HepG2 (cell line): ENCODE data around the gene ANKRD44. TPM values are rescaled to one million over a fixed set of nuclear protein-coding genes. Genes with fewer than 3 reads are reported as not detected.

Experiments used
- ATAC-seq: fragments of 200-7000 bp; cut with Tn5 transposase; 3 replicates; pipeline ENCODE4 v1.9.1; 2020; ENCODE audit warnings: mild to moderate bottlenecking, moderate library complexity
- BruUV-seq: library from RNA; stranded (reverse); fragments of 400-500 nt; replicated peaks from 2 replicates; lab custom pipeline; 2021; lab: Mats Ljungman, UMichigan
- CTCF ChIA-PET: fragments of 300-600 bp; formaldehyde crosslinking; extraction: SDS; loops from one replicate; lab custom pipeline; 2021; ENCODE audit warnings: low total read pairs, inconsistent platforms, low intra/inter-chr PET ratio; lab: Yijun Ruan, JAX
- POLR2A ChIA-PET: fragments of 350-600 bp; sonication (Branson Sonifier 250); formaldehyde crosslinking; loops from one replicate; lab custom pipeline; 2020; ENCODE audit warnings: antibody characterized with exemption, inconsistent platforms; lab: Yijun Ruan, JAX
- DNase-seq: peaks from one replicate; pipeline ENCODE4 v3.0.0-alpha.2; 2015; ENCODE audit warnings: low spot score
- FAIRE-seq: peaks from 3 replicates; lab custom pipeline; 2011; peaks lifted over from hg19 to GRCh38; lab: Jason Lieb, UNC
- H2AFZ ChIP-seq: one replicate; pipeline ENCODE4 v1.6.1; 2011; ENCODE audit warnings: low read length, inconsistent platforms
- H3K27ac ChIP-seq: fragments of 300-600 bp; 3 replicates; pipeline ENCODE4 v1.8.0; 2011; ENCODE audit warnings: mixed run types, mild to moderate bottlenecking, mixed read lengths, low read length, inconsistent platforms; ENCODE audit not compliant: insufficient read depth; ENCODE audit errors: extremely low read length
- H3K27me3 ChIP-seq, 2 experiments: fragments of 200-600 bp in 1 of 2; 2 replicates in 1 of 2; 3 replicates in 1 of 2; pipeline versions ENCODE4 v1.6.0 to v1.8.0; 2011; ENCODE audit warnings: low read length in 2 of 2, mild to moderate bottlenecking in 2 of 2, moderate library complexity in 2 of 2, inconsistent platforms in 1 of 2; ENCODE audit not compliant: insufficient read depth in 2 of 2, control insufficient read depth in 1 of 2
- H3K36me3 ChIP-seq, 2 experiments: fragments of 200-600 bp in 1 of 2; replicated peaks in 1 of 2; 2 replicates in 1 of 2; 3 replicates in 1 of 2; pipeline versions ENCODE4 v1.5.1 to v1.8.0; 2011; ENCODE audit warnings: low read length in 2 of 2, inconsistent platforms in 1 of 2; ENCODE audit not compliant: insufficient read depth in 2 of 2, control insufficient read depth in 1 of 2
- H3K4me1 ChIP-seq: 2 replicates; pipeline ENCODE4 v1.5.1; 2012; ENCODE audit warnings: low read length, inconsistent platforms; ENCODE audit not compliant: insufficient read depth
- H3K4me2 ChIP-seq: 2 replicates; pipeline ENCODE4 v1.6.0; 2011; ENCODE audit warnings: low read depth, low read length, inconsistent platforms
- H3K4me3 ChIP-seq, 3 experiments: fragments of 200-600 bp in 1 of 3; sonication (generic), shearing (Covaris generic) in 1 of 3; replicated peaks in 1 of 3; 2 replicates each; pipeline ENCODE4 v1.5.1; 2011 to 2016; ENCODE audit warnings: low read length in 3 of 3, inconsistent platforms in 2 of 3, low read depth in 2 of 3, mild to moderate bottlenecking in 2 of 3, control low read depth in 1 of 3, mixed read lengths in 1 of 3; ENCODE audit not compliant: insufficient read depth in 1 of 3
- H3K79me2 ChIP-seq: one replicate; pipeline ENCODE4 v1.6.1; 2011; ENCODE audit warnings: low read length, inconsistent platforms; ENCODE audit not compliant: insufficient read depth
- H3K9ac ChIP-seq: 2 replicates; pipeline ENCODE4 v1.6.0; 2011; ENCODE audit warnings: mild to moderate bottlenecking, low read depth, low read length, inconsistent platforms; ENCODE audit not compliant: insufficient read depth
- H3K9me3 ChIP-seq: 2 replicates; pipeline ENCODE4 v1.5.1; 2012; ENCODE audit warnings: mild to moderate bottlenecking, low read length
- H4K20me1 ChIP-seq: 2 replicates; pipeline ENCODE4 v1.6.0; 2011; ENCODE audit warnings: inconsistent platforms, mild to moderate bottlenecking, low read length, moderate library complexity; ENCODE audit not compliant: insufficient read depth
- ATF7 ChIP-seq, 2 experiments: fragments of 450-650 bp in 1 of 2; sonication (generic) in 1 of 2; formaldehyde crosslinking in 1 of 2; IDR thresholded peaks; 2 replicates each; pipeline versions ENCODE4 v1.4.0 to v1.6.1; 2016 to 2020; ENCODE audit warnings: antibody characterized with exemption in 1 of 2, mild to moderate bottlenecking in 1 of 2, missing genetic modification reagents in 1 of 2
- CREB1 ChIP-seq, 2 experiments: fragments of 450-650 bp in 1 of 2; IDR thresholded peaks; 2 replicates each; pipeline ENCODE4 v1.6.1; 2016 to 2017; ENCODE audit warnings: control low read depth in 1 of 2, mild to moderate bottlenecking in 1 of 2, missing compliant biosample characterization in 1 of 2, missing genetic modification characterization in 1 of 2
- HOXD1 ChIP-seq: sonication (generic); formaldehyde crosslinking; IDR thresholded peaks from 2 replicates; pipeline ENCODE4 v1.5.0; 2020; ENCODE audit warnings: missing genetic modification reagents
- MAZ ChIP-seq, 2 experiments: sonication (generic) in 1 of 2; formaldehyde crosslinking in 1 of 2; IDR thresholded peaks; 2 replicates each; pipeline versions ENCODE4 v1.5.0 to v1.6.1; 2012 to 2020; ENCODE audit warnings: low read depth in 2 of 2, mild to moderate bottlenecking in 2 of 2, borderline replicate concordance in 1 of 2, improper control_type of control experiment in 1 of 2, low read length in 1 of 2, missing genetic modification reagents in 1 of 2, moderate library complexity in 1 of 2
- MEIS1 ChIP-seq: sonication (generic); formaldehyde crosslinking; IDR thresholded peaks from 2 replicates; pipeline ENCODE4 v1.9.0; 2021; ENCODE audit warnings: mild to moderate bottlenecking, missing genetic modification reagents, moderate library complexity, borderline replicate concordance
- RFX3 ChIP-seq: IDR thresholded peaks from 2 replicates; pipeline ENCODE4 v1.6.1; 2016; ENCODE audit warnings: missing biosample characterization, missing genetic modification reagents
- SIX1 ChIP-seq: sonication (generic); formaldehyde crosslinking; IDR thresholded peaks from 2 replicates; pipeline ENCODE4 v1.4.0; 2020; ENCODE audit warnings: missing genetic modification reagents, borderline replicate concordance
- ZNF616 ChIP-seq: sonication (generic); formaldehyde crosslinking; IDR thresholded peaks from 2 replicates; pipeline ENCODE4 v1.5.0; 2020; ENCODE audit warnings: low read depth, mild to moderate bottlenecking, missing genetic modification reagents
- WGBS: methylation state at CpG from one replicate; pipeline ENCODE4 v1.1.6; 2017; ENCODE audit warnings: low lambda C conversion rate; 5-methylcytosine and 5-hydroxymethylcytosine counted together
- in situ Hi-C: cut with HindIII; loops from 2 replicates; pipeline ENCODE4 v1.10.0; 2017; ENCODE audit warnings: low pct_unique_long_range_greater_than_20kb; ENCODE audit not compliant: extremely low pct_ligation_motif_present
- intact Hi-C: fragments of 100-400 bp; cut with micrococcal nuclease; formaldehyde crosslinking; loops from one replicate; pipeline ENCODE4 v1.10.0; 2022; ENCODE audit not compliant: unreplicated experiment
- polyA plus RNA-seq, 8 experiments: library from polyadenylated mRNA; depleted of rRNA in 3 of 8; stranded (reverse) in 7 of 8; unstranded in 1 of 8; fragments of >200 nt; fragmentation: Illumina TruSeq in 4 of 8; extraction: Trizol in 4 of 8; gene quantifications; 2 replicates each; pipeline versions ENCODE4 v1.2.1 to v1.2.3, GENCODE V29; 2011 to 2016; ENCODE audit warnings: low read depth in 4 of 8, missing spikeins in 1 of 8, mixed read lengths in 1 of 8; ENCODE audit not compliant: insufficient read depth in 1 of 8
- total RNA-seq, 5 experiments: library from RNA; depleted of rRNA; stranded (reverse); fragments of >200 nt; fragmentation: Illumina TruSeq; extraction: Trizol; gene quantifications; 2 replicates each; pipeline ENCODE4 v1.2.3, GENCODE V29; 2016; ENCODE audit warnings: low read depth in 1 of 5
- TF ChIP-seq, protein P1 (sequence below): sonication (generic); formaldehyde crosslinking; IDR thresholded peaks from 2 replicates; pipeline ENCODE4 v1.4.0; 2020; ENCODE audit warnings: missing genetic modification reagents, borderline replicate concordance

The ANKRD44 gene
- total and polyA plus RNA-seq, 2 of the 13 experiments (the other 11 are each of a cell fraction or from before 2014, with no cell fraction given), result 0.04 to 0.11 TPM

DNA sequence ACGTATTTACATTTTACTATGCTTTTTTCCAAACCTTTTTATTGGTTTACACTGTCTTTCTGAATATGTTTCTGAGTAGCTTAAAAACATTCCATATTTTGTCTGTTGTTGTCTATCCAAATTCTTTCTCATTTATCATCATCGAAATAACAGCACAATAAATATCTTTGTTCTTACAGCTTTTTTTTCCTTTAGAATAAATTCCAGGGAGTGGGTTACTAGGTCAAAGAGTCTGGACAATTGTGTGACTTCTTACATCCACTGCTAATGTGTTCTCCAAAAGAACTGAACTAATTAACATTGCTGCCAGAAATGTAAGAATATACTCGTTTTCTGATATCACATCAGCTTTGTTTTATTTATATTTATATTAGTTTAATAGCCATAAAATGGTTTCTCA is 59.4 kb downstream of the ANKRD44 start:
- Histone ChIP-seq H2AFZ (no peak overlapping the region), H3K4me2 (no peak overlapping the region), H3K4me3 (no peak overlapping the region), H3K4me1 (no peaks in the 10 kb centered on the region), H3K27me3 (peaks cover 0 to 15% of the 10 kb centered on the region in 2 experiments; a peak in 1 of 5 replicates), H3K27ac (no peak overlapping the region), H3K36me3 (no peaks in the 10 kb centered on the region), H3K79me2 (no peaks in the 10 kb centered on the region), H4K20me1 (no peaks in the 10 kb centered on the region), H3K9ac (no peak overlapping the region), H3K9me3 (no peaks in the 10 kb centered on the region)
- FAIRE-seq, result no peak
- DNase-seq, result no peak
- WGBS, result 1% methylated on average over 3 of the region's 3 CpGs
- BruUV-seq, result no TSS peak
- ATAC-seq, result no peak
- ChIA-PET CTCF (no interaction called here), POLR2A (no interaction called here)
- intact Hi-C loops (no loop called here), in situ Hi-C loops (no loop called here)
- no peak for TF ChIP-seq HOXD1 (CRISPR knock-in tag)
- no peak for TF ChIP-seq MAZ (IDR thresholded peaks at IDR 0.05; ENCODE audit: borderline replicate concordance, low read depth, low read length)
- TF ChIP-seq MAZ (CRISPR knock-in tag; IDR thresholded peaks at IDR 0.05; ENCODE audit: low read depth), result no peak
- TF ChIP-seq RFX3 (CRISPR knock-in tag), result no peak

DNA sequence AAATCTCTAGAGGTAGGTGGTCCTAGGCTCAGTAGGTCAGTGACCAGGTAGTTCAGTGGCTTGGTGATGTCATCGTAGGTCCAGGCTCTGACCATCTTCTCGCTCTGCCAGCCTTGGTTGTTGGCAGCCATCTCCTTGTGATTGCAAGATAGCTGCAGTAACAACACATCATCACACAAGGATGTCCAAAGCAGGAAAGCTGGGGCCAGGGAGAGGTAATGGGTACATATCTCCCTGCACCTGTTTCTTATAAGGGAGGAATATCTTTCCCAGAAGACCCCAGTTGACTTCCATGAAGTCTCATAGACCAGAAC is 60.5 kb downstream of the ANKRD44 start:
- ChIA-PET CTCF (no interaction called here), POLR2A (no interaction called here)
- H3K4me3 ChIP-seq, result no peak overlapping the region
- H3K9me3 ChIP-seq, result no peaks in the 10 kb centered on the region
- intact Hi-C loops, result no loop called here
- ATAC-seq (no peak), DNase-seq (no peak), FAIRE-seq (no peak)
- H3K36me3 ChIP-seq, result no peaks in the 10 kb centered on the region
- H4K20me1 ChIP-seq, result no peaks in the 10 kb centered on the region
- no TSS peak for BruUV-seq
- no peak overlapping the region for H2AFZ ChIP-seq
- no peak overlapping the region for H3K4me2 ChIP-seq
- no peak overlapping the region for H3K27ac ChIP-seq
- in situ Hi-C loops, result no loop called here
- 8% methylated on average over 2 of the region's 2 CpGs for WGBS
- H3K79me2 ChIP-seq, result no peaks in the 10 kb centered on the region
- TF ChIP-seq ZNF616 (CRISPR knock-in tag) (no peak), SIX1 (no peak), MEIS1 (CRISPR knock-in tag) (no peak), CREB1 (IDR thresholded peaks at IDR 0.05) (peak; percentile 65), CREB1 (CRISPR knock-in tag; IDR thresholded peaks at IDR 0.05) (no peak), ATF7 (IDR thresholded peaks at IDR 0.05) (peak; percentile 35; the same call in 1 of the 2 replicates), ATF7 (CRISPR knock-in tag; IDR thresholded peaks at IDR 0.05) (no peak)
- TF ChIP-seq, protein P1, sequence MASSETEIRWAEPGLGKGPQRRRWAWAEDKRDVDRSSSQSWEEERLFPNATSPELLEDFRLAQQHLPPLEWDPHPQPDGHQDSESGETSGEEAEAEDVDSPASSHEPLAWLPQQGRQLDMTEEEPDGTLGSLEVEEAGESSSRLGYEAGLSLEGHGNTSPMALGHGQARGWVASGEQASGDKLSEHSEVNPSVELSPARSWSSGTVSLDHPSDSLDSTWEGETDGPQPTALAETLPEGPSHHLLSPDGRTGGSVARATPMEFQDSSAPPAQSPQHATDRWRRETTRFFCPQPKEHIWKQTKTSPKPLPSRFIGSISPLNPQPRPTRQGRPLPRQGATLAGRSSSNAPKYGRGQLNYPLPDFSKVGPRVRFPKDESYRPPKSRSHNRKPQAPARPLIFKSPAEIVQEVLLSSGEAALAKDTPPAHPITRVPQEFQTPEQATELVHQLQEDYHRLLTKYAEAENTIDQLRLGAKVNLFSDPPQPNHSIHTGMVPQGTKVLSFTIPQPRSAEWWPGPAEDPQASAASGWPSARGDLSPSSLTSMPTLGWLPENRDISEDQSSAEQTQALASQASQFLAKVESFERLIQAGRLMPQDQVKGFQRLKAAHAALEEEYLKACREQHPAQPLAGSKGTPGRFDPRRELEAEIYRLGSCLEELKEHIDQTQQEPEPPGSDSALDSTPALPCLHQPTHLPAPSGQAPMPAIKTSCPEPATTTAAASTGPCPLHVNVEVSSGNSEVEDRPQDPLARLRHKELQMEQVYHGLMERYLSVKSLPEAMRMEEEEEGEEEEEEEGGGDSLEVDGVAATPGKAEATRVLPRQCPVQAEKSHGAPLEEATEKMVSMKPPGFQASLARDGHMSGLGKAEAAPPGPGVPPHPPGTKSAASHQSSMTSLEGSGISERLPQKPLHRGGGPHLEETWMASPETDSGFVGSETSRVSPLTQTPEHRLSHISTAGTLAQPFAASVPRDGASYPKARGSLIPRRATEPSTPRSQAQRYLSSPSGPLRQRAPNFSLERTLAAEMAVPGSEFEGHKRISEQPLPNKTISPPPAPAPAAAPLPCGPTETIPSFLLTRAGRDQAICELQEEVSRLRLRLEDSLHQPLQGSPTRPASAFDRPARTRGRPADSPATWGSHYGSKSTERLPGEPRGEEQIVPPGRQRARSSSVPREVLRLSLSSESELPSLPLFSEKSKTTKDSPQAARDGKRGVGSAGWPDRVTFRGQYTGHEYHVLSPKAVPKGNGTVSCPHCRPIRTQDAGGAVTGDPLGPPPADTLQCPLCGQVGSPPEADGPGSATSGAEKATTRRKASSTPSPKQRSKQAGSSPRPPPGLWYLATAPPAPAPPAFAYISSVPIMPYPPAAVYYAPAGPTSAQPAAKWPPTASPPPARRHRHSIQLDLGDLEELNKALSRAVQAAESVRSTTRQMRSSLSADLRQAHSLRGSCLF (CRISPR knock-in tag), result no peak
- no peaks in the 10 kb centered on the region for H3K4me1 ChIP-seq
- peaks cover 0 to 5% of the 10 kb centered on the region in 2 experiments; a peak in 1 of 5 replicates for H3K27me3 ChIP-seq
- no peak overlapping the region for H3K9ac ChIP-seq
